ENCODE data around the gene CACNA2D1.

The CACNA2D1 gene

DNA sequence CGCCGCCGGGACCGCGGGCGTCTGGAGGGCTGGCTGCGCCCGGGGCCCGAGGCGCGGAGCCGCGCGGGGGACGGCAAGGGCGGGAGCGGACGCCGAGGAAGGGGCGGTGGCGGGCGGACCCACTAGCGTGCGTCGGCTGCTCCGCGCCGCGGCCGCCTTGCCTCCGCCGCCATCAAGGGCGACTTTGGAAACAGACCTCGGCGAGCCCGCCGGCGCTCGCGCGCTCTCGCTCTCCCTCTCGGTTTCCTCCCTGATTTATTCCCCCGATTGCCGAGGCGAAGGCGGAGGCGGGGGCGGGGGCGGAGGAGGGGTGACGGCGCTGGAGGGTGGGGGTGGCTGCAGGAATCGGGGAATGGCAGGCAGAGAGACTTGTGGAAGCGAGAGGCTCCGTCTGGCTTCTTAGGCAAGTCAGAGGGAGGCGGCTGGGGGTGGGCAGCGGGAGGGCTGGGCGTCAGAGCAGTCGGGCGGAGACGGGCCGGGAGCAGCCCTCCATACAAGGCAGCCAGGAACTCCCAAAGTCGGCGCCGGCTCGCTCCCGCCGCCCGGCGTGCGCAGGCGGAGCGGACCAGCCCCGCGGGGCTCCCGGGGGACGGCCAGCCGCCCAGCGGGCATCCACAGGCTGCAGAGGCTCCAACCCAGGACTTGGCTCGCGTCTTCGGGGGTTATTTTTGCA, at the start of gene CACNA2D1:
Gene CACNA2D1, minus strand, starts transcription at position 231 of the 673 bp plus-strand sequence.
- no peak for FAIRE-seq

DNA sequence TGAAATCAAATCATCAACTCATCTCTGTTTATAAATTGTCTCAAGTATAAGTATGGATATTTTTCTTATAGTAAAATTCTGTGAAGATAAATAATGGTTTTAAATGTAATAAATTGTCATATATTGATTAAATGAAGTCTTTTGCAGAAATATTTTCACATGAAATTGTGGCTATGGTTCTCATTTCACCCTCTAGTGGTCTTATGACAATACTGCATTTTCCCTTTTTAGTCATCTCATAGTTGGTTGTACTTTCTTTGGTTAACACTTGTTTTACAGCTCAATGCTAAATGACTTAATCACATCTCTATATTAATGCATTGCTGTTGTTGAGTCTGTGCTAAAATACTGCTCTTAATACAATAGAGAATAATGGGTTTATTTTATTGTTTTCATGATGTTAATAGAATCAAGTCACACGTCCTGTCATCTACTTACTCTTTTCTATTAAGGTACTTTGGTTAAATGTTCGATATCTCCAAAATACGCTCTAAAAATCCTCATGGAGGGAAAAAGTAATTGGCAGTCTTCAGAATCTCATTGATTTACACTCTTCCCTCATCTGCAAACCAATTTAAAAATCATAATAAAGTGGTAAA, 38.0 kb upstream of the CACNA2D1 start:
- peak; percentile 69 for FAIRE-seq

DNA sequence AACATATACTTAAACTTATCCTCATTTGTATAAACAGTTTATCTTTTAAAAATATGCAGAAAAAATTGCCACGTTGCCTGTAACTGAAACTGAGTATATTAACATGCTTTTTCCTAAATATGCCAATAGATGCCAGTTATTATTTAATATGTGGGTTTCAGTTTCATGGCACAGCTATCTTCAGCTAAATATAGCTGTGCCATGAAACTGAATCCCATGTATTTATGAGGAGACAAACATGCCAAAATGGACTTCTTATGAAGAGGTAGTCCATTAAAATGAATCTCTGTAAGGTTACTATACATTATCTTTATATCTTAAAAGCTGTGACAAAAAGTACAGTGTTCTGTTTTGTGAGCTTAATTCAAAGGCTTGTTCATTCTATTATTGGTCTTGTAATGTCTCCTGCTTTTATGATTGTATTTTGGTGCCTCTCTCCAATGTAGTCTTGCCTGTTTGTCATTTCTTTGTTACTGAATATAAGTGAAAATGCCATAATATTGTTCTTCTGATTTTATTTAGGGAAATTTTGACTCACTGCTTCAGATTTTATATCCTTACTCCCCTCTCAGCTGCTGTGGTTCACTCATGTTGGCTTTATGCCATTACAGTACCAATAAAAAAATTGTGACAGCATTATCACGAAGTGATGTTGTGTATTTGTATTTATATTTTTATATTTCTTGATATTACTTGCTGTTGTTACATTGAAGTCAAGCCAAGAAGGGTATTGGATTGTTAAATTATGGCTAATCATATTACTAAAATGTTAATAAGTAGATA, 34.3 kb upstream of the CACNA2D1 start:
- no peak for FAIRE-seq

DNA sequence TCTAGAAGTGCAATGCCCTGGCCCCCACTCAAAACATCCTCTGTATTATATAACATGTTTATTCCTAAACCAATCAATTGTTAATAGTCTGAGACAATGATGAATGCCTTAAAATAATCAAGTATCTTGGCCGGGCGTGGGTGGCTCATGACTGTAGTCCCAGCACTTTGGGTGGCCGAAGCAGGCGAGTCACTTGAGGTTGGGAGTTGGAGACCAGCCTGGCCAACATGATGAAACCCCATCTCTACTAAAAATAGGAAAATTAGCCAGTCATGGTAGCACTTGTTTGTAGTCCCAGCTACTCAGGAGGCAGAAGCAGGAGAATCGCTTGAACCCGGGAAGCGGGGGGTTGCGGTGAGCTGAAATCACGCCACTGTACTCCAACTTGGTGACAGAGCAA, 29.4 kb upstream of the CACNA2D1 start:
- FAIRE-seq: no peak

- no peak for FAIRE-seq
Measured at GRCh38 chr7:82471351-82472020, 27.9 kb upstream of the CACNA2D1 start.

DNA sequence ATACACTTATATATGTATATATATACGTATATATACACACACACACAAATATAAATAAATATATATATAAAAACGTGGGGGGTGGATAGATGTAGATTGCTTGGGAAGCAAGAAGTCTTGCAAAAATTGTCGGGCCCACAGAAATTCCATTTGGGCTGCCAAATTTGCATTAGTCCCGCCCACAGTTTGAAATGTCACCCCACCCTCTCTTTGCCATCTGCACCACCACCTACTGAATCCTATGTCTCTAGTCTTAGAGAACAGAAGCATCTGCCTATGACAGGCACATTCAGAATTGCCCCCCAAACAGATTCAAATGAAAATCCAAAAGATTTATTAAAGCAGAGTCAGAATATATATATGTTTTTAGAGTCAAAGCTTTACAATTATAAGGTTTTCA, 25.6 kb upstream of the CACNA2D1 start:
- no peak for FAIRE-seq

DNA sequence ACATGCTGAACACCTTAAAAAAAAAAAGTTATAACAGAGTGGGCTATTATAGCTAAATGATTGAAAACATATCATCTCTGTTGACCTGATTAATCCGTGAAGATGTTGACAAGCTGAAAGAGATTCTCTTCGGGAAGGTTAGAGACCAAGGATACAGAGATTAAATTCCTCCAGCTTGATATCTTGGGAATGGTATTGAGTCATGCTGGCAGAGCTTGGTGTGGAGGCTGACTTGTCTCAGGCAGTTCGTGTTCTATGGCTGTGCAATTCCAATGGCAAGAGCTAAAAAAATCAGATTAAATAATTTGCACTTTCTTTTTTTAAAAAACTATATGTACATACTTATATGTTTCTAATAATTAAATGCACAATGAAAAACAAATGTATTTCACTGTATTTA, 24.9 kb upstream of the CACNA2D1 start:
- no peak for FAIRE-seq

- FAIRE-seq: no peak
Measured at GRCh38 chr7:82467020-82467419, 23.4 kb upstream of the CACNA2D1 start.

- FAIRE-seq: no peak
Measured at GRCh38 chr7:82464372-82464771, 20.8 kb upstream of the CACNA2D1 start.

DNA sequence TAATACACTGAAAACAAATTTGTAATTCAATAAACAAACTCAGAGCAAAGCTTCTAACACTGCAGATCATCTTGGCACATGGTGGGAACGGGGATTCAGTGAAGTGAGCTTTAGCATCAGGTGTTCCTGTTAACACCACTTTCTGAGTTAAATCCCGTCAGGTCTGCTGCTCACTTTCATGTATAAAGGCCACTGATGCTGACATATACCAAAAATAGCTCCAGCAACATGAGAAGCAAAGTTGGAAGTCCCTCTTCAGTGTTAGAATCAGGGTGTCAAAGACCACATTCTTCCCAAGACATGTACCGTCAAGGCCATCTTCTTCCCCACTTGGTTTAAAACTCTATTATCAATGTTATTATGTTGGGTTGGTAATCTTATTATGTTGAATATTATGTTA, 11.7 kb upstream of the CACNA2D1 start:
- no peak for FAIRE-seq

DNA sequence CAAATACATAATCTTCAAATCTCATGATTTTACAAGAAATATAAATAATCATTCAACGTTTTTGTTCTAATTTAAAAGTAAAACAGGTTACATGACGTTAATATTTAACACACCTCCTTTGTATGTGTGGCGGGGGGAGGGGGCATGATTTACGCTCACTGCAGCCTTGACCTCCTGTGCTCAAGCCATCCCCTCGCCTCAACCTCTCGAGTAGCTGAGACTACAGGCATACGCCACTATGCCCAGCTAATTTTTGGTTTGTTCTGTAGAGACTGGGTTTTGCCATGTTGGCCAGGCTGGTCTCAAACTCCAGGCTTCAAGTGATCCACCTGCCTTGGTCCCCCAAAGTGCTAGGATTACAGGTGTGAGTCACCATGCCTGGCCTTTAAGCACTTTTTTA, 7.2 kb upstream of the CACNA2D1 start:
- FAIRE-seq: no peak

DNA sequence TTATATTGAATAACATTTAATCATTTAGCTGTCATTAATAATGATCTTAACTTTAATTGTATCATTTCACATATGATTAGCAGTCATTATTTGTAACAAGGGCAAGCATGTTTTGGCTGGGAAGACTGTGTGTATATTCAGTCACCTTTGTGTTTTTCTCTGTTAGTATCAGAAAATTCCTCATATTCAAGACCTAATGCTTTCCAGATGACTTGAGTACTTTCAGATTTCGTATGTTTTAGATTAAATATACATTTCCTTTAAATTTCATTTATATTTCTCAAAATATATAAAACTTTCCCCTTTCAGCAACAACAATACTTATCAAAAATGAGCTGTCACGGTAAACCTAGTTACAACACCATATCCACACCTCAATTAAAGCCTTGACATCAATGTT, 6.3 kb upstream of the CACNA2D1 start:
- FAIRE-seq: no peak

GRCh38 chr7:82446897-82447296, 3.3 kb upstream of the CACNA2D1 start:
- FAIRE-seq: no peak

DNA sequence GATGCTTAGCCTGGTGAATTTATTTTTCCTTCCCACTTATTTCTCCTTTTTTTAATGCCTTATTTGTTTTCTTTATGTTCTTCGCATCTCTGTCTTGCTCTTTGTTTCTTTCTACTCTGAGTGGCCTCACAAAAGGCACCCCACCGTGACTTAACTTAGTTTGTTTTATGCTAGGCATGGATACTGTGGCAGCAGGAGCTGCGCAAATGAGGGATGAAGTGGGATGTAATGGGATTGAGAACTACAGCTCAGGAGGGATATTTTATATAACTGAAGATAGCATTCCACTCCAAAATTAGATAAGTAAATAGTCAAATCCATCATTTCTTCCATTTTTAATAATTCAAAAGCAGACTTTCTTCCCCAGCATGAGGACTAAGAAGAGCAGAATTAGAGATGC, 1.7 kb upstream of the CACNA2D1 start:
- no peak for FAIRE-seq

DNA sequence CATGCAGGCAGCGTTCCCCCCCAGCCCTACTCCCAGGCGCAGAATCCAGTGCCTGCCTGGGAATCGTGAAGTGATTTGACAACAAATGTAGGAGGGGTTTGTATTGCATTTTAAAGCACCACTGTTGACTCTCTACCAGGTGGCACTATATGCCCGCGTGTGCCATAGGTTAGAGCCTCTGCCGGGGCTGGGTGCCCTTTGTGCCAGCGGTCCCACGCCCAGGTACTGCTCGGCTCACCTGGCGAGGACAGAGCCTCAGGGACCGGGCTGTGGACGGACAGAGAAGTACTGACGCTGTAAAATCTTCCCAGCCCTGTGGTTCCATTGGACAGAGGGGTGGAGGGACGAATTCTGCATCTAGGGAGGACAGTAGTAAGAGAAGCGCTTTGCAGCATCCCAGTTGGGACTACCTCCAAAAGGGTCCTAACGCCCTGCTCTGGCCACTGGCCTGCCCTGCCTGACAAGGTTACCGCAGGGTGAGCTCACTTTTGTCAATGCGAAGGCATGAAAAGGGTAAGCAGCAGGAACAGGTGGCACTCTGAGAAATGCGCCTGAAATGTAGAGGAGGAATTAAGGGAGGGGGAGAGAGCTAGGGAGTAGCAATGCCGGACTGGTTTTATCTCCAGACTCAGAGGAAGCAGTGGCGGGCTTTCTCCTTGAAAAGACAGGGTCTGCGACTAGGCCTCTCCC, 788 bp upstream of the CACNA2D1 start:
- no peak for FAIRE-seq

DNA sequence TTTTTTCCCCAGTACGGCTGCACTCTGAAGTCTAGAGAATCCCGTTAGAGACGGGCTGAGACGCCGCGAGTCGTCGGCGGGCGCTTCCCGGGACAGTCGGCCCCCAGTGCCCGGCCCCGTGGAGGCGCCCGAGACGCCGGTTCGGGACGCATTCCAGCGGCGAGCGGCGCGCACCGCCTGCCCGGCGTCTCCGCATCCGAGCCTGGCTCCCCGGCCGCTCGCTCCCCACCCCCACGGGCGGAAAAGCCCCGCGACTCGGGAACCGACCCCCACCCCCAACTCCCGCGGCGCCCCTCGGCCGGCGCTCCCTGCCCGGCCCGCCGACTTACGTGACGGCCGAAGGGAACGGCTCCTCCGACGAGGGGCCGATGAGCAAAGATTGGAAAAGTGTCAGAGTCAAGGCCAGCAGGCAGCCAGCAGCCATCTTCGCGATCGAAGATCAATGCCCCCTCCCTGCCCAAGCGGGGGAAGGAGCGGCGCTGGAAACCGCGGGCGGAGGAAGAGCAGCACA, 486 bp downstream of the CACNA2D1 start:
- FAIRE-seq: no peak

DNA sequence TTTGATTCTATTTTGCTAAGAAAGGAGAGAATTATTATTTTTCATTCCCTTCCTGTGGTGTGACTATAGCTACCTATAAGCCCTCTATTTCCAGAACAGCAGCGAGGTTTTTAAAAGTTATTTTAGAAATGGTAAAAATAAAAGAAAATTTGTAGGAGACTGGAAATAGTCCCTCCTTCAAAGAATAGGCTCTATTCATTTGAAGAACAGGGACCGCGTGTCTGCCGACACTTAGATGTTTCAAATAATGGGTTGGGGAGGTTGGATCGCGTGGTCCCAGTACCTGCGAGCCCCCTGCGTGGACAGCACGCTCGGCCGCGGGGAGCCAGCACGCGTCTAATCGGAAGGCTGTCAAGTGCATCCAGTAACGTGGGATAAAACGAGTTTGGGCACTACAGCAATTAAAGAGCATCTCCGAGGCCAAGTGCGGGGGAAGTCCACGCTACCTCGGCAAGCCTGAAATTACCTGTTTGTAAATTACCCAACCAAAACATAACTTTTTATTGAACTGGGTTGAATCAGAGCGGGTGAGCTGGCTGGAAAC, 1.0 kb downstream of the CACNA2D1 start:
- no peak for FAIRE-seq

DNA sequence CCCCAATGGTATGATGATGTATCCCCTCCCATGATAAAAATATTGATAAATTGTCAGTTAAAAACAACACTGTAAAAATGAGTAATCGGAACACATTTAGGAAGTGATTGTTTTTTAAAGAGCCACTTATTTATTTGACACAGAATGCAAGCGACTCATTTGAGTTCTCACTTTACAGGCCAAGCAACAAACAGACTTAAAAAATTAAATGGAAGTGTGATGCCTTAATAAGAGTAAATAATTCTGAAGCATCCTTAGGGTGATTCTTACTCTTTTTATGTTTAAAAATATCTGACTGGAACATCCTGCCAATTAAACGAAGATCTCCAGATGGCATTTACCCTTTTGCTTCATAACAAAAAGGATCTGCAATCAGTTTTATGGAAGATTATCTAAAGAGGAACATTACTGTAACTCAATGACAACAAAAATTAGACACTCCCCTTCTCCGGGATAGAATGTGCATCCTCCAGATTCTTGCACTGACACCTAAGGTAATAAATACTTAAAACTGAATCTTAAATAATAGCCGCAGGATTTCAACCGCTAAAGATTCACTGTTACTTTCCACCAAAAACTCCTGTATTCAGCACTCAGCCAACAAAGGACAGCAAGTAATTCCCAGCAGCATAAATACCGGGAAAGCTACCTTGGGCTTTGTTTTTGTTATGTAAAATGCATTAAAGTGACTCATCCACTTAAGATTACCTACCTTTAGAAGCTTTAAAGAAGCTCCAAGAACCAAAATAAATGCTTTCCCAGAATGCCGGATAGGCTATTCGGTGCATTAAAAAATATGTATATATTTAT, 1.7 kb downstream of the CACNA2D1 start:
- no peak for FAIRE-seq

- FAIRE-seq: no peak
Measured at GRCh38 chr7:82438521-82438920, 5.1 kb downstream of the CACNA2D1 start.

GRCh38 chr7:82435769-82436168, 7.8 kb downstream of the CACNA2D1 start:
- no peak for FAIRE-seq

- FAIRE-seq: no peak
Measured at GRCh38 chr7:82434275-82435022, 9.1 kb downstream of the CACNA2D1 start.
